Panc1 (cell line): ENCODE measurements around the gene MAN2C1. TPM values are rescaled to one million over a fixed set of nuclear protein-coding genes. Genes with fewer than 3 reads are reported as not detected.

Experiments
- ATAC-seq: fragments of 200-7000 bp; cut with Tn5 transposase; 2 replicates; pipeline ENCODE4 v1.9.1; 2020; ENCODE audit warnings: mild to moderate bottlenecking, moderate library complexity
- BruUV-seq: library from RNA; stranded (reverse); fragments of 400-500 nt; replicated peaks from 2 replicates; lab custom pipeline; 2021; lab: Mats Ljungman, UMichigan
- CTCF ChIA-PET: fragments of 300-600 bp; sonication (Branson Sonifier 250); formaldehyde crosslinking; loops from one replicate; lab custom pipeline; 2022; ENCODE audit warnings: antibody characterized with exemption; lab: Charles Lee
- POLR2A ChIA-PET: fragments of 300-600 bp; sonication (Branson Sonifier 250); formaldehyde crosslinking; loops from one replicate; lab custom pipeline; 2022; ENCODE audit warnings: antibody characterized with exemption; lab: Charles Lee
- DNase-seq: peaks from one replicate; pipeline ENCODE4 v3.0.0-alpha.2; 2010; ENCODE audit warnings: low read depth, low spot score
- H3K27ac ChIP-seq: 2 replicates; pipeline ENCODE4 v1.5.1; 2011; ENCODE audit warnings: mild to moderate bottlenecking, low read length, inconsistent platforms
- H3K27me3 ChIP-seq: fragments of 200-500 bp; sonication (Bioruptor generic); 2 replicates; pipeline ENCODE4 v1.6.0; 2014; ENCODE audit warnings: low read length, inconsistent platforms; ENCODE audit not compliant: control insufficient read depth, insufficient read depth
- H3K36me3 ChIP-seq: fragments of 200-500 bp; sonication (Bioruptor generic); 2 replicates; pipeline ENCODE4 v1.5.1; 2014; ENCODE audit warnings: inconsistent platforms, mild to moderate bottlenecking, low read length, moderate library complexity; ENCODE audit not compliant: control insufficient read depth, insufficient read depth
- H3K4me1 ChIP-seq: 2 replicates; pipeline ENCODE4 v1.5.1; 2011; ENCODE audit warnings: inconsistent platforms, mild to moderate bottlenecking, low read length, moderate library complexity; ENCODE audit not compliant: control insufficient read depth, insufficient read depth
- H3K4me3 ChIP-seq, 2 experiments: 2 replicates each; pipeline ENCODE4 v1.5.1; 2011 to 2012; ENCODE audit warnings: low read depth in 2 of 2, low read length in 2 of 2, mild to moderate bottlenecking in 2 of 2, inconsistent platforms in 1 of 2, moderate library complexity in 1 of 2
- H3K9me3 ChIP-seq: fragments of 200-500 bp; sonication (Bioruptor generic); 2 replicates; pipeline ENCODE4 v1.5.1; 2014; ENCODE audit warnings: low read depth, mild to moderate bottlenecking, inconsistent platforms, low read length, moderate library complexity; ENCODE audit not compliant: control insufficient read depth, insufficient read depth
- POLR2AphosphoS5 ChIP-seq: IDR thresholded peaks from 2 replicates; pipeline ENCODE4 v1.6.1; 2012; ENCODE audit warnings: mild to moderate bottlenecking, low read depth, low read length, moderate library complexity
- SIN3A ChIP-seq: IDR thresholded peaks from 2 replicates; pipeline ENCODE4 v1.6.1; 2012; ENCODE audit warnings: low read depth, mild to moderate bottlenecking, low read length, moderate library complexity, borderline replicate concordance; ENCODE audit not compliant: insufficient read depth
- TCF7L2 ChIP-seq: IDR thresholded peaks from 2 replicates; pipeline ENCODE4 v1.6.1; 2011; ENCODE audit warnings: mild to moderate bottlenecking, low read depth, low read length, inconsistent platforms
- in situ Hi-C: cut with HindIII; loops from 2 replicates; pipeline ENCODE4 v1.10.0; 2016; ENCODE audit warnings: low sequenced_read_pairs, low pct_unique_long_range_greater_than_20kb
- intact Hi-C: fragments of 100-400 bp; cut with micrococcal nuclease; formaldehyde crosslinking; loops from one replicate; pipeline ENCODE4 v1.10.0; 2022; ENCODE audit not compliant: unreplicated experiment
- total RNA-seq: library from RNA; stranded (reverse); gene quantifications from one replicate; pipeline ENCODE4 v1.2.1, GENCODE V29; 2021; ENCODE audit not compliant: unreplicated experiment
- TF ChIP-seq, protein P1 (sequence below): fragments of 450-650 bp; IDR thresholded peaks from 2 replicates; pipeline ENCODE4 v1.5.1; 2017; ENCODE audit warnings: mild to moderate bottlenecking
- TF ChIP-seq, protein P2 (sequence below), 2 experiments: IDR thresholded peaks; 2 replicates each; pipeline ENCODE4 v1.6.1; 2011 to 2012; ENCODE audit warnings: low read depth in 2 of 2, control low read depth in 1 of 2, low read length in 1 of 2, mild to moderate bottlenecking in 1 of 2, moderate library complexity in 1 of 2; ENCODE audit not compliant: insufficient read depth in 1 of 2

Gene MAN2C1
- total RNA-seq, 1 experiment from 2014 or later = 127 TPM

DNA sequence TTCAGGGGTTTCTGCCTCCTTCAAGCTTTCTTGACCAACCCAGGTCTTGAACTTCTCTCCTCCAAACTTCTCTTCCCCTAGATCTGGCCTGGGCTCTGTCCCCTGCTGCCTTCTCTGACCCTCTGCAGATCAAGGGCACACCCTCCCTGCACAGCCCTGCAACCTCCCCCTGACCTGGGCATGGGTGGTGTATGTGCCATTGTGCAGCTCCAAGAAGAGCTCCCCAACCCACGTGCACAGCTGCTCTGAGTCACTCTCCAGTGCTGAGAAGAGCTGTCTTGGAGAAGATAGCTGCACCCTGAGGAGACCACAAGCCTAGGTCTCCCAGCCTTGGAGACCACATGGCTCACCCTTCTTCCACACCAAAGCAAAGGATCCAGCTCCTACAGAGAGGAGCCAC is 8.0 kb downstream of the MAN2C1 start:
- Histone ChIP-seq H3K27me3 (no peaks in the 10 kb centered on the region), H3K4me3 (no peak overlapping the region), H3K4me1 (no peaks in the 10 kb centered on the region), H3K27ac (no peak overlapping the region), H3K9me3 (no peaks in the 10 kb centered on the region), H3K36me3 (no peaks in the 10 kb centered on the region; the same call in 1 of the 2 replicates)
- TF ChIP-seq SIN3A (no peak), TCF7L2 (no peak), POLR2AphosphoS5 (no peak)
- TF ChIP-seq, protein P1, sequence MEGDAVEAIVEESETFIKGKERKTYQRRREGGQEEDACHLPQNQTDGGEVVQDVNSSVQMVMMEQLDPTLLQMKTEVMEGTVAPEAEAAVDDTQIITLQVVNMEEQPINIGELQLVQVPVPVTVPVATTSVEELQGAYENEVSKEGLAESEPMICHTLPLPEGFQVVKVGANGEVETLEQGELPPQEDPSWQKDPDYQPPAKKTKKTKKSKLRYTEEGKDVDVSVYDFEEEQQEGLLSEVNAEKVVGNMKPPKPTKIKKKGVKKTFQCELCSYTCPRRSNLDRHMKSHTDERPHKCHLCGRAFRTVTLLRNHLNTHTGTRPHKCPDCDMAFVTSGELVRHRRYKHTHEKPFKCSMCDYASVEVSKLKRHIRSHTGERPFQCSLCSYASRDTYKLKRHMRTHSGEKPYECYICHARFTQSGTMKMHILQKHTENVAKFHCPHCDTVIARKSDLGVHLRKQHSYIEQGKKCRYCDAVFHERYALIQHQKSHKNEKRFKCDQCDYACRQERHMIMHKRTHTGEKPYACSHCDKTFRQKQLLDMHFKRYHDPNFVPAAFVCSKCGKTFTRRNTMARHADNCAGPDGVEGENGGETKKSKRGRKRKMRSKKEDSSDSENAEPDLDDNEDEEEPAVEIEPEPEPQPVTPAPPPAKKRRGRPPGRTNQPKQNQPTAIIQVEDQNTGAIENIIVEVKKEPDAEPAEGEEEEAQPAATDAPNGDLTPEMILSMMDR = no peak
- TF ChIP-seq, protein P2, sequence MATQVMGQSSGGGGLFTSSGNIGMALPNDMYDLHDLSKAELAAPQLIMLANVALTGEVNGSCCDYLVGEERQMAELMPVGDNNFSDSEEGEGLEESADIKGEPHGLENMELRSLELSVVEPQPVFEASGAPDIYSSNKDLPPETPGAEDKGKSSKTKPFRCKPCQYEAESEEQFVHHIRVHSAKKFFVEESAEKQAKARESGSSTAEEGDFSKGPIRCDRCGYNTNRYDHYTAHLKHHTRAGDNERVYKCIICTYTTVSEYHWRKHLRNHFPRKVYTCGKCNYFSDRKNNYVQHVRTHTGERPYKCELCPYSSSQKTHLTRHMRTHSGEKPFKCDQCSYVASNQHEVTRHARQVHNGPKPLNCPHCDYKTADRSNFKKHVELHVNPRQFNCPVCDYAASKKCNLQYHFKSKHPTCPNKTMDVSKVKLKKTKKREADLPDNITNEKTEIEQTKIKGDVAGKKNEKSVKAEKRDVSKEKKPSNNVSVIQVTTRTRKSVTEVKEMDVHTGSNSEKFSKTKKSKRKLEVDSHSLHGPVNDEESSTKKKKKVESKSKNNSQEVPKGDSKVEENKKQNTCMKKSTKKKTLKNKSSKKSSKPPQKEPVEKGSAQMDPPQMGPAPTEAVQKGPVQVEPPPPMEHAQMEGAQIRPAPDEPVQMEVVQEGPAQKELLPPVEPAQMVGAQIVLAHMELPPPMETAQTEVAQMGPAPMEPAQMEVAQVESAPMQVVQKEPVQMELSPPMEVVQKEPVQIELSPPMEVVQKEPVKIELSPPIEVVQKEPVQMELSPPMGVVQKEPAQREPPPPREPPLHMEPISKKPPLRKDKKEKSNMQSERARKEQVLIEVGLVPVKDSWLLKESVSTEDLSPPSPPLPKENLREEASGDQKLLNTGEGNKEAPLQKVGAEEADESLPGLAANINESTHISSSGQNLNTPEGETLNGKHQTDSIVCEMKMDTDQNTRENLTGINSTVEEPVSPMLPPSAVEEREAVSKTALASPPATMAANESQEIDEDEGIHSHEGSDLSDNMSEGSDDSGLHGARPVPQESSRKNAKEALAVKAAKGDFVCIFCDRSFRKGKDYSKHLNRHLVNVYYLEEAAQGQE (IDR thresholded peaks at IDR 0.05; ENCODE audit: insufficient read depth in 1 of 2, low read depth in 2 of 2, low read length in 1 of 2) = no peak
- DNase-seq (no peak), ATAC-seq (no peak)
- in situ Hi-C loops (no loop called here), intact Hi-C loops (no loop called here)
- ChIA-PET CTCF (interaction anchor here (0.6 kb wide), 1 partner anchor 37 kb away, joined by 3 read pairs; no protein-coding TSS in a partner anchor), POLR2A (no interaction called here)
- no TSS peak for BruUV-seq

DNA sequence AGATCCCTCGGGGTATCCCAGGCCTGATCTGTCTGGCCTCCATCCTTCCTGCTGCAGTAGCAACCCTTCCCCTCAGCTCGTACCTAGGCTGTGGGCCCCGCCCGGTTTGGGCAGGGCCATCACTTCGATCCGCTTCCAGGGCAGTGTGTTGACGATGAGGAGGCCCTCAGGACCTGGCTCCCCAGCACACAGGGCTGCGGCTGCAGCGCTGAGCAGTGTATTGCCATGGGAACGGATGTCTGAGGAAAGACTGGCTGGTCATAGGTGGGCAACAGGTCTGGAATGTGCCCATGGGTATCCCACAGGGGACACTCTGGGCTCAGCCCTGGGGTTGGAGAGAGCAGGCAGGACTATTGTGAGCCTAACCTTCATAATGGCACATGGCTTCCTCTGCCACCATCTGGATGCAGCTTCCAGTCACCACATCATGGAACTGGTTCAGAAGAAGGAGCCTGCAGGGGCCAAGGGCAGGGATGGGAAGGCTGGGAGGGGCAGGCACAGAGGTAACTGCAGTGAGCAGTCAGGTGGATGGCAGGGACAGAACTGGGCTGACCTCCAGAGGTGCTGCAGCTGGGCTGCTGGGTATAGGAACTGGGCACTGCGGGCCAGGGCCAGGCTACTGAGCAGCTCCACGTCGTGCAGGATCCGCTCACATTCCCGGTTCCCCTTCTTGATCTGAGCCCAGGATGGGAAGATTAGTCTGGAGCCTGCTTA is 8.7 kb downstream of the MAN2C1 start:
- ATAC-seq (no peak), DNase-seq (no peak)
- Histone ChIP-seq H3K27ac (no peak overlapping the region), H3K4me1 (no peaks in the 10 kb centered on the region), H3K9me3 (no peaks in the 10 kb centered on the region), H3K27me3 (no peaks in the 10 kb centered on the region), H3K4me3 (no peak overlapping the region), H3K36me3 (no peaks in the 10 kb centered on the region; the same call in 1 of the 2 replicates)
- no TSS peak for BruUV-seq
- intact Hi-C loops (no loop called here), in situ Hi-C loops (no loop called here)
- TF ChIP-seq, protein P1 = no peak
- TF ChIP-seq TCF7L2 (no peak), POLR2AphosphoS5 (no peak)
- TF ChIP-seq, protein P2 (IDR thresholded peaks at IDR 0.05; ENCODE audit: insufficient read depth in 1 of 2, low read depth in 2 of 2, low read length in 1 of 2) = no peak
- POLR2A ChIA-PET = interaction anchor here (0.6 kb wide), 1 partner anchor 323 kb away, joined by 4 read pairs; no protein-coding TSS in a partner anchor
- CTCF ChIA-PET = interaction anchor here (0.6 kb wide), 1 partner anchor 36 kb away, joined by 3 read pairs; no protein-coding TSS in a partner anchor
